Smooth muscle cell (in vitro differentiated cells): ENCODE data around the gene PRR33. TPM values are rescaled to one million over a fixed set of nuclear protein-coding genes. Genes with fewer than 3 reads are reported as not detected.

ENCODE experiments used
- DNase-seq: peaks from one replicate; lab custom pipeline; 2025; ENCODE audit not compliant: unreplicated experiment; lab: John Stamatoyannopoulos, UW
- H2AFZ ChIP-seq: fragments of 200-600 bp; sonication (generic); 2 replicates; pipeline ENCODE4 v1.6.0; 2016; ENCODE audit warnings: antibody characterized with exemption, low read depth, mild to moderate bottlenecking
- H3F3A ChIP-seq: fragments of 200-600 bp; sonication (generic); 2 replicates; pipeline ENCODE4 v1.6.0; 2017; ENCODE audit warnings: antibody characterized with exemption, low read depth
- H3K27ac ChIP-seq: fragments of 200-600 bp; sonication (generic); 2 replicates; pipeline ENCODE4 v1.5.1; 2016; ENCODE audit warnings: low read depth, mild to moderate bottlenecking
- H3K27me3 ChIP-seq: fragments of 200-600 bp; sonication (generic); 2 replicates; pipeline ENCODE4 v1.6.1; 2016; ENCODE audit warnings: low read depth, mild to moderate bottlenecking
- H3K36me3 ChIP-seq: fragments of 200-600 bp; sonication (generic); 2 replicates; pipeline ENCODE4 v1.5.1; 2016; ENCODE audit warnings: low read depth
- H3K4me1 ChIP-seq: fragments of 200-600 bp; sonication (generic); 2 replicates; pipeline ENCODE4 v1.5.1; 2016; ENCODE audit warnings: low read depth
- H3K4me2 ChIP-seq: fragments of 200-600 bp; sonication (generic); 2 replicates; pipeline ENCODE4 v1.6.0; 2016; ENCODE audit warnings: mild to moderate bottlenecking
- H3K4me3 ChIP-seq: fragments of 200-600 bp; sonication (generic); 2 replicates; pipeline ENCODE4 v1.5.1; 2016; ENCODE audit warnings: mild to moderate bottlenecking
- H3K79me2 ChIP-seq: fragments of 200-600 bp; sonication (generic); 2 replicates; pipeline ENCODE4 v1.6.0; 2016; ENCODE audit warnings: low read depth, mild to moderate bottlenecking
- H3K9ac ChIP-seq: fragments of 200-600 bp; sonication (generic); 2 replicates; pipeline ENCODE4 v1.6.0; 2016; ENCODE audit warnings: low read depth
- H3K9me3 ChIP-seq: fragments of 200-600 bp; sonication (generic); replicated peaks from 2 replicates; pipeline ENCODE4 v1.5.1; 2016; ENCODE audit warnings: low read depth
- H4K20me1 ChIP-seq: fragments of 200-600 bp; sonication (generic); 2 replicates; pipeline ENCODE4 v1.6.0; 2016; ENCODE audit warnings: low read depth
- WGBS: methylation state at CpG from one replicate; pipeline ENCODE4 v1.1.7; 2016; ENCODE audit warnings: low lambda C conversion rate; 5-methylcytosine and 5-hydroxymethylcytosine counted together
- polyA plus RNA-seq: library from polyadenylated mRNA; unstranded; fragments of >200 nt; fragmentation: Nextera tagmentation; extraction: Ambion mirVana; gene quantifications from 2 replicates; pipeline ENCODE4 v1.2.1, GENCODE V29; 2016
- total RNA-seq: library from RNA; depleted of rRNA; stranded (reverse); fragments of >200 nt; gene quantifications from 2 replicates; pipeline ENCODE4 v1.2.3, GENCODE V29; 2014
- TF ChIP-seq, protein P1 (sequence below): fragments of 200-600 bp; sonication (generic); IDR thresholded peaks from 2 replicates; pipeline ENCODE4 v1.5.1; 2017; ENCODE audit warnings: borderline replicate concordance, mild to moderate bottlenecking, antibody characterized with exemption; ENCODE audit not compliant: insufficient read depth, poor library complexity, severe bottlenecking

Gene PRR33
- total and polyA plus RNA-seq, 2 experiments from 2014 or later, result not detected

DNA sequence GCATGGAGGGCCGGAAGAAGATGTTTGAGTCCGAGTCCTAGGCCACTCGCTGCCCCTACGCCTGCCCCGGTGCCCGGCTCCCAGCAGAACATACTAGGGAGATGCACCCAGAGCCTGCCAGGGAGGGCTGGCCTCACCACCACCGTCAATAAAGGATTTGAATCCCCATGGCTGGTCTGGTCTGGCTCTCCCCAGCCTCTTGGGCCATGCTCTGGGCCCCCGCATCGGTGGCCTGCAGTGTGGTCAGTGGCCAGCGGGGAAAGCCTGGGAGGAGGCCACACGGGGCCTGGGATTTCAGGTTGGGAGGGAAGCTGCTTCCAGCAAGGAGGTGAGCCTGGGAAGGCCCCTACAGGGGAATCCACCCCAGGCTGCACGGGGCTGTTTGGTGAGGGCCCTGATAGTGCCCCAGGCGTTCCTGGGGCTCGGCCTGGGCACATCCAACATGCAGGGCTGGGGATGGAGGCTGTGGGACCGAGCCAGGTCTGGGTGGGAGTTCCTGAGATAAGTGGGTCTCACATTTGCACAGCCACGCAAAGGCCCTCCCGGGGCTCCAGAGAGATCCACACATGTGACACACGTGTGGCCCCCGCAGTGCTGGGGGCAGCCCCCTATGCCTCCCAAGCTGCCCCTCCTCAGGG lies 50.1 kb downstream of the PRR33 start:
- 94% methylated on average over 18 of the region's 19 CpGs for WGBS
- H2AFZ ChIP-seq, result no peak overlapping the region

DNA sequence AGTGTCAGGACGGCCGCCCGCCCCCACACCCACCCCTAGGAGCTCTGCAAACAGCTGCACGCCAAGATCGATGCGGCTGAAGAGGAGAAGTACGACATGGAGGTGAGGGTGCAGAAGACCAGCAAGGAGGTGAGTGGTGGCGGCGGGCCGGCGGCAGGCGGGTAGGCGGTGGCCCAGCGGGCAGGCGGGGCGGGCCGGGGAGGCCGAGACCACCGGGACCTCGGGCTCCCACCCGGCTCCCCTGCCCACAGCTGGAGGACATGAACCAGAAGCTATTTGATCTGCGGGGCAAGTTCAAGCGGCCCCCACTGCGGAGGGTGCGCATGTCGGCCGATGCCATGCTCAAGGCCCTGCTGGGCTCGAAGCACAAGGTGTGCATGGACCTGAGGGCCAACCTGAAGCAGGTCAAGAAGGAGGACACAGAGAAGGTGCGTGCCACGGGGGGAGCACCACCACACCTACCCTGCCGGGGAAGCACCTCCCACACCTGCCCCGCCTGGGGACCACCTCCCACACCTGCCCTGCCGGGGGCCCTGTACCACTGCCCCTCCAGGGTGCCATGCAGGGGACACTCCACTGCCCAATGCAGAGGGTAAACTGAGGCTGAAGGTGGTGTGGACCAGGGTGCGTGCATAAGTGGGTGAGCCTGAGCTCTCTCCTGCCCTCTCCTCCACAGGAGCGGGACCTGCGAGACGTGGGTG lies 50.8 kb downstream of the PRR33 start:
- Histone ChIP-seq H3K27ac (no peak overlapping the region), H3K36me3 (no peaks in the 10 kb centered on the region), H3F3A (no peaks in the 10 kb centered on the region), H3K9ac (no peak overlapping the region), H3K79me2 (no peaks in the 10 kb centered on the region), H3K4me1 (peaks cover 4% of the 10 kb centered on the region), H3K4me2 (no peak overlapping the region), H3K27me3 (no peaks in the 10 kb centered on the region), H2AFZ (no peak overlapping the region), H3K9me3 (no peaks in the 10 kb centered on the region), H3K4me3 (no peak overlapping the region), H4K20me1 (no peaks in the 10 kb centered on the region)
- 96% methylated on average over 37 of the region's 37 CpGs for WGBS
- DNase-seq, result no peak
- TF ChIP-seq, protein P1, sequence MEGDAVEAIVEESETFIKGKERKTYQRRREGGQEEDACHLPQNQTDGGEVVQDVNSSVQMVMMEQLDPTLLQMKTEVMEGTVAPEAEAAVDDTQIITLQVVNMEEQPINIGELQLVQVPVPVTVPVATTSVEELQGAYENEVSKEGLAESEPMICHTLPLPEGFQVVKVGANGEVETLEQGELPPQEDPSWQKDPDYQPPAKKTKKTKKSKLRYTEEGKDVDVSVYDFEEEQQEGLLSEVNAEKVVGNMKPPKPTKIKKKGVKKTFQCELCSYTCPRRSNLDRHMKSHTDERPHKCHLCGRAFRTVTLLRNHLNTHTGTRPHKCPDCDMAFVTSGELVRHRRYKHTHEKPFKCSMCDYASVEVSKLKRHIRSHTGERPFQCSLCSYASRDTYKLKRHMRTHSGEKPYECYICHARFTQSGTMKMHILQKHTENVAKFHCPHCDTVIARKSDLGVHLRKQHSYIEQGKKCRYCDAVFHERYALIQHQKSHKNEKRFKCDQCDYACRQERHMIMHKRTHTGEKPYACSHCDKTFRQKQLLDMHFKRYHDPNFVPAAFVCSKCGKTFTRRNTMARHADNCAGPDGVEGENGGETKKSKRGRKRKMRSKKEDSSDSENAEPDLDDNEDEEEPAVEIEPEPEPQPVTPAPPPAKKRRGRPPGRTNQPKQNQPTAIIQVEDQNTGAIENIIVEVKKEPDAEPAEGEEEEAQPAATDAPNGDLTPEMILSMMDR, result no peak

More for the DNA sequence above, 50.1 kb downstream of the PRR33 start:
- no peaks in the 10 kb centered on the region for H3K36me3 ChIP-seq
- no peak overlapping the region for H3K4me3 ChIP-seq
- no peaks in the 10 kb centered on the region for H3F3A ChIP-seq
- TF ChIP-seq, protein P1, result no peak
- no peak for DNase-seq
- H3K79me2 ChIP-seq, result no peaks in the 10 kb centered on the region
- H3K9ac ChIP-seq, result no peak overlapping the region
- H3K27ac ChIP-seq, result no peak overlapping the region
- no peaks in the 10 kb centered on the region for H3K27me3 ChIP-seq
- H3K9me3 ChIP-seq, result no peaks in the 10 kb centered on the region
- H3K4me2 ChIP-seq, result no peak overlapping the region
- H3K4me1 ChIP-seq, result peaks cover 4% of the 10 kb centered on the region
- H4K20me1 ChIP-seq, result no peaks in the 10 kb centered on the region

DNA sequence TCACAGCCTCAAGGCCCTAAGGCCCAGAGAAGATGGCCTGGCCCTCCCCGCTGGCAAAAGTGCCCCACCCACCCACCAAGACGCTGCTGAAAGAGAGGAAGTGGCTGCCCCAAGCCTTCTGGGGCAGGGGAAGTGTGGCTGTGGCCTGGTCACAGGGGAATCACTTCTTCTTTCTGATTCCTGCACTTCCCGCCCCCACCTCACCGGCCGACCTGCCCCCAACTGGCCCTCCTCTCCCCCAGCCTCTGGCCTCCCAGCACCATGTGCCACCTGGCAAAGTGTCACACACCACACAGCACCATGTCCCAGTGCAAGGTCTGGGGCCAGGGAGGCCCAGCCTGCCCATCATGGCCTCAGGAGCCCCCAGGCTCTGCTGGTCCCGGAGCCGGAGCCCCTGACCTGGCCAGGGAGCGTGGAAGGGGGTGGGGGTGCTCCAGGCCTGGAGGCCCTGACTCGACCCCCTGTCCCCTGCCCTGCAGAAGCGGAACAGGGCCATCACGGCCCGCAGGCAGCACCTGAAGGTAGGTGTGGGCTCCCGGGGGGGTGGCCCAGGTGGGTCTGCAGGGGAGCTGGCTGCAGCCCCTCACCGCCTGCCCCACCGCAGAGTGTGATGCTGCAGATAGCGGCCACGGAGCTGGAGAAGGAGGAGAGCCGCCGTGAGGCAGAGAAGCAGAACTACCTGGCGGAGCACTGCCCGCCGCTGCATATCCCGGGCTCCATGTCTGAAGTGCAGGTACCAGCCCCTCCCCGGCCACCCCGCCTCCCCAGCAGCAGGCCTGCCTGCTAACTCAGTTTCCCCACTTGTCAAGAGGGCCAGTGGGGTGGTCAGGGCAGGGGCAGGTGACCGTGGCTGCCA lies 51.5 kb downstream of the PRR33 start:
- no peaks in the 10 kb centered on the region for H3K9me3 ChIP-seq
- H4K20me1 ChIP-seq, result no peaks in the 10 kb centered on the region
- no peak overlapping the region for H3K9ac ChIP-seq
- H3K27me3 ChIP-seq, result no peaks in the 10 kb centered on the region
- no peaks in the 10 kb centered on the region for H3F3A ChIP-seq
- H3K4me2 ChIP-seq, result no peak overlapping the region
- H3K27ac ChIP-seq, result no peak overlapping the region
- no peak for DNase-seq
- H3K4me3 ChIP-seq, result no peak overlapping the region
- TF ChIP-seq, protein P1, result no peak
- 89% methylated on average over 25 of the region's 26 CpGs for WGBS
- H3K79me2 ChIP-seq, result no peaks in the 10 kb centered on the region
- H2AFZ ChIP-seq, result no peak overlapping the region
- peaks cover 4% of the 10 kb centered on the region for H3K4me1 ChIP-seq
- H3K36me3 ChIP-seq, result no peaks in the 10 kb centered on the region
